NCI-H1092 treated with DMSO at 0.1 percent for 48 hours (cell line): ENCODE results near the gene CA4.
A peak's percentile ranks its signal among the peaks of the same experiment; 100 is the strongest.

Source experiments
- DNase-seq: peaks from one replicate; lab custom pipeline; 2025; lab: John Stamatoyannopoulos, UW

The CA4 gene

GRCh38 chr17:60155815-60156214 lies 6.0 kb downstream of the CA4 start:
- DNase-seq, result no peak

- no peak for DNase-seq
Observed at GRCh38 chr17:60156746-60157145, 7.0 kb downstream of the CA4 start.

- no peak for DNase-seq
Observed at GRCh38 chr17:60157487-60158040, 7.8 kb downstream of the CA4 start.

- DNase-seq, result no peak
Observed at GRCh38 chr17:60158751-60159478, 9.1 kb downstream of the CA4 start.

GRCh38 chr17:60159479-60159866 lies 9.7 kb downstream of the CA4 start:
- no peak for DNase-seq

GRCh38 chr17:60160829-60161501 lies 11.2 kb downstream of the CA4 start:
- no peak for DNase-seq

- DNase-seq, result no peak
Observed at GRCh38 chr17:60161598-60162330, 12.0 kb downstream of the CA4 start.

GRCh38 chr17:60163108-60163784 lies 13.5 kb downstream of the CA4 start:
- no peak for DNase-seq

- DNase-seq, result no peak
Observed at GRCh38 chr17:60164164-60164563, 14.4 kb downstream of the CA4 start.

- no peak for DNase-seq
Observed at GRCh38 chr17:60164697-60165096, 14.9 kb downstream of the CA4 start.

GRCh38 chr17:60165223-60165622 lies 15.4 kb downstream of the CA4 start:
- DNase-seq, result no peak

- no peak for DNase-seq
Observed at GRCh38 chr17:60165971-60166370, 16.2 kb downstream of the CA4 start.

- peak; percentile 92 for DNase-seq
Observed at GRCh38 chr17:60167065-60167741, 17.4 kb downstream of the CA4 start.

GRCh38 chr17:60168654-60169053 lies 18.9 kb downstream of the CA4 start:
- DNase-seq, result peak; percentile 43

GRCh38 chr17:60169921-60170817 lies 20.4 kb downstream of the CA4 start:
- no peak for DNase-seq

GRCh38 chr17:60170835-60171752 lies 21.3 kb downstream of the CA4 start:
- peak; percentile 96 for DNase-seq

- DNase-seq, result no peak
Observed at GRCh38 chr17:60171753-60172079, 21.9 kb downstream of the CA4 start.

- DNase-seq, result no peak
Observed at GRCh38 chr17:60173304-60173819, 23.6 kb downstream of the CA4 start.

- DNase-seq, result no peak
Observed at GRCh38 chr17:60174035-60174434, 24.3 kb downstream of the CA4 start.
